ENCODE results near the gene TTC17. TPM values are rescaled to one million over a fixed set of nuclear protein-coding genes. Genes with fewer than 3 reads are reported as not detected.

The TTC17 gene
- total and polyA plus RNA-seq, 9 of the 15 experiments (the other 6 are each of a cell fraction or from before 2014, with no cell fraction given) = 19.7 to 99.1 (median 53.3) TPM

- TF ChIP-seq ARID4B (CRISPR knock-in tag; IDR thresholded peaks at IDR 0.05) (peak; percentile 86), MCM3 (IDR thresholded peaks at IDR 0.05) (no peak), ZNF354B (CRISPR knock-in tag; IDR thresholded peaks at IDR 0.05) (no peak), SIN3B (IDR thresholded peaks at IDR 0.05; ENCODE audit: low read depth) (peak; percentile 86), CREB3L1 (IDR thresholded peaks at IDR 0.05; ENCODE audit: borderline replicate concordance, low read depth) (0 out of 2 replicates have a peak, but pooled peaks have one; percentile 25), GMEB1 (CRISPR knock-in tag; IDR thresholded peaks at IDR 0.05) (peak; percentile 53; the same call in 1 of the 2 replicates), ERF (CRISPR knock-in tag; IDR thresholded peaks at IDR 0.05) (peak; percentile 90), ZNF395 (CRISPR knock-in tag; IDR thresholded peaks at IDR 0.05) (0 out of 2 replicates have a peak, but pooled peaks have one; percentile 48), GTF2B (IDR thresholded peaks at IDR 0.05; ENCODE audit: extremely low read depth, insufficient read length) (peak; percentile 72), CSDE1 (IDR thresholded peaks at IDR 0.05) (no peak), HNRNPL (IDR thresholded peaks at IDR 0.05; ENCODE audit: low read depth, low read length) (peak; percentile 86), RHOXF2B (CRISPR knock-in tag; conservative IDR thresholded peaks at IDR 0.05) (0 out of 2 replicates have a peak, but pooled peaks have one; percentile 48), ZBTB1 (CRISPR knock-in tag; IDR thresholded peaks at IDR 0.05; ENCODE audit: borderline replicate concordance, low read depth) (peak; percentile 18; the same call in 1 of the 2 replicates), KDM4B (IDR thresholded peaks at IDR 0.05; ENCODE audit: borderline replicate concordance in 2 of 2, low read depth in 1 of 2) (peak in 1 of 2 experiments; percentile 98; a peak in 2 of 4 replicates), PTBP1 (IDR thresholded peaks at IDR 0.05; ENCODE audit: low read depth, low read length) (0 out of 2 replicates have a peak, but pooled peaks have one; percentile 2)
These were observed at the start of gene TTC17 (continued) for GRCh38 chr11:43358801-43359421.

Data from K562 (cell line).